Measurements from ENCODE around the gene MEGF6. TPM values are rescaled to one million over a fixed set of nuclear protein-coding genes. Genes with fewer than 3 reads are reported as not detected.

Gene MEGF6
- total and polyA plus RNA-seq, 9 of the 15 experiments (the other 6 are each of a cell fraction or from before 2014, with no cell fraction given), result 0.03 to 1.7 (median 0.24) TPM; not detected in 3

DNA sequence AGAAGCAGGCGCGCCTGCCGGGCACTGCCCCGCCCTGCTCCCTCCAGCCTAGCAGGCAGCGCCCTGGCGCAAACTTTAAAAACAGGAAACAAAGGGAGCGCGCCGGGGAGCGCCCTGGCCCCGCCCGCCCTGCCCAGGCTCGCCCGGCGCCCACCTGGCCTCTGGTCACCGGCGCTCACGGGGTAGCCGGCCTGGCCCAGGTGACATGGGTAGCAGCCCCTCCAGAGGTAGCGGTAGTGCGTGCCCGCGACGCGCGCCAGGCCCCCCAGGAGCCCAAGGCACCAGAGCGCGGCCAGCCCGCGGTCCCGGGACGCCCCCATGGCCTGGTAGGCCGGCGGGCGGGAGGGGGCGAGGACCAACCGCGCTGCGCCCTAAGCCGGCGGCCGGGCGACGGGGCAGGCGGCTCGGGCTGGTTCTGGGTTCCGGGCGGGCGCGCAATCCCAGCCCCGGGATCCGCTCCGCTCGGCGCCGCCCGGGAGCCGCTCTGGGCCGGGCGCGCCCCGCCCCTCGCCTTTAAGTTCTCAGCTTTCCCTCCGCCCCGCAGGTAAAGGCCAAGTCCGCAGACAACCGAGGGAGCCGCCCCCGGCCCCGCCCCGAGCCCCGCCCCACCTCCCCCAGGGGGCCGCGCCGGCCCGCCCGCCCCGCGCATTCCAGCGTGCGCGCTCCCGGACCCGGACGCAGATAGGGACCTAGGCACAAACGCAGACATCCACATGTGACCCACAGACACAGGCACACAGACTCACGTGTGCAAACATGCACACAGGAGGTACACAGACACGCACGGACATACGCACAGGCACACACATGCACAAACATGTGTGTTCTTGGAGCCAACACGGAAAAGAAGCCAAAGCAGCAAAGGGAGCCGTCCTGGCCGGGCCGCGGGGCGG lies 80.1 kb downstream of the MEGF6 start:
- peak overlapping the region; percentile 24 for H3K4me3 ChIP-seq
- intact Hi-C loops (cut with micrococcal nuclease) (no loop called here), in situ Hi-C loops (cut with MboI) (no loop called here)
- FAIRE-seq (peak; percentile 67), DNase-seq (ENCODE audit: extremely low read depth in 1 of 4, low spot score in 3 of 4) (peak; percentile 89 to 100 (median 98)), ATAC-seq (peak; percentile 91)
- no peaks in the 10 kb centered on the region for H3K79me2 ChIP-seq (ENCODE audit: control insufficient read depth, insufficient read depth, low read length)
- H3K27me3 ChIP-seq (ENCODE audit: control insufficient read depth in 2 of 2, insufficient read depth in 2 of 2, low read length in 2 of 2), result peaks cover 24 to 77% of the 10 kb centered on the region in 2 experiments; a peak in 4 of 5 replicates
- ChIA-PET POLR2A (interaction anchor here (0.5 to 0.6 kb wide), 2 partner anchors 57 to 710 kb away, joined by 3 read pairs; no protein-coding TSS in a partner anchor), CTCF (ENCODE audit: low intra/inter-chr PET ratio) (no interaction called here)
- H2AFZ ChIP-seq (ENCODE audit: low read depth, low read length), result peak overlapping the region; percentile 69; the same call in 1 of the 2 replicates
- H3K9me1 ChIP-seq (ENCODE audit: control insufficient read depth, insufficient read depth, low read length), result no peaks in the 10 kb centered on the region
- H3K36me3 ChIP-seq (ENCODE audit: control insufficient read depth, insufficient read depth, low read length), result no peaks in the 10 kb centered on the region
- H3K4me2 ChIP-seq (ENCODE audit: insufficient read depth, low read length), result peak overlapping the region; percentile 68
- BruUV-seq (replicated peaks), result no TSS peak
- peaks cover 0 to 51% of the 10 kb centered on the region in 2 experiments; a peak in 3 of 5 replicates for H3K4me1 ChIP-seq (replicated peaks in 1 of 2; ENCODE audit: control insufficient read depth in 2 of 2, insufficient read depth in 2 of 2, low read length in 2 of 2)
- peaks cover 59% of the 10 kb centered on the region for H4K20me1 ChIP-seq (replicated peaks; ENCODE audit: control insufficient read depth, insufficient read depth, low read length)
- no peaks in the 10 kb centered on the region for H3K9me3 ChIP-seq (replicated peaks; ENCODE audit: control insufficient read depth, insufficient read depth, low read depth, low read length)
- peak overlapping the region in 1 of 2 experiments; percentile 26; a peak in 1 of 4 replicates for H3K9ac ChIP-seq (ENCODE audit: insufficient read depth in 1 of 2, low read depth in 2 of 2, low read length in 2 of 2)
- 2% methylated on average over 69 of the region's 96 CpGs for WGBS (ENCODE audit: insufficient coverage, low coverage, missing lambda C conversion rate)
- H3K27ac ChIP-seq (ENCODE audit: extremely low read depth, low read depth, low read length), result no peak overlapping the region
- no peak for TF ChIP-seq KDM5B (IDR thresholded peaks at IDR 0.05; ENCODE audit: insufficient replicate concordance, low read depth, low read length)
- TF ChIP-seq NRF1 (conservative IDR thresholded peaks at IDR 0.05 in 1 of 2, IDR thresholded peaks at IDR 0.05 in 1 of 2), result peak in 1 of 2 experiments; percentile 15; a peak in 1 of 4 replicates
- peak; percentile 69 to 98; a peak in 3 of 4 replicates for TF ChIP-seq TEAD1 (CRISPR knock-in tag; IDR thresholded peaks at IDR 0.05)
- no peak for TF ChIP-seq HDAC8 (tag; IDR thresholded peaks at IDR 0.05)
- TF ChIP-seq, protein P1, sequence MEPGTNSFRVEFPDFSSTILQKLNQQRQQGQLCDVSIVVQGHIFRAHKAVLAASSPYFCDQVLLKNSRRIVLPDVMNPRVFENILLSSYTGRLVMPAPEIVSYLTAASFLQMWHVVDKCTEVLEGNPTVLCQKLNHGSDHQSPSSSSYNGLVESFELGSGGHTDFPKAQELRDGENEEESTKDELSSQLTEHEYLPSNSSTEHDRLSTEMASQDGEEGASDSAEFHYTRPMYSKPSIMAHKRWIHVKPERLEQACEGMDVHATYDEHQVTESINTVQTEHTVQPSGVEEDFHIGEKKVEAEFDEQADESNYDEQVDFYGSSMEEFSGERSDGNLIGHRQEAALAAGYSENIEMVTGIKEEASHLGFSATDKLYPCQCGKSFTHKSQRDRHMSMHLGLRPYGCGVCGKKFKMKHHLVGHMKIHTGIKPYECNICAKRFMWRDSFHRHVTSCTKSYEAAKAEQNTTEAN (CRISPR knock-in tag; IDR thresholded peaks at IDR 0.05), result no peak
- no peak for TF ChIP-seq CHD4 (IDR thresholded peaks at IDR 0.05; ENCODE audit: insufficient read depth, insufficient replicate concordance, low read depth, low read length, poor library complexity, severe bottlenecking)
- TF ChIP-seq, protein P2, sequence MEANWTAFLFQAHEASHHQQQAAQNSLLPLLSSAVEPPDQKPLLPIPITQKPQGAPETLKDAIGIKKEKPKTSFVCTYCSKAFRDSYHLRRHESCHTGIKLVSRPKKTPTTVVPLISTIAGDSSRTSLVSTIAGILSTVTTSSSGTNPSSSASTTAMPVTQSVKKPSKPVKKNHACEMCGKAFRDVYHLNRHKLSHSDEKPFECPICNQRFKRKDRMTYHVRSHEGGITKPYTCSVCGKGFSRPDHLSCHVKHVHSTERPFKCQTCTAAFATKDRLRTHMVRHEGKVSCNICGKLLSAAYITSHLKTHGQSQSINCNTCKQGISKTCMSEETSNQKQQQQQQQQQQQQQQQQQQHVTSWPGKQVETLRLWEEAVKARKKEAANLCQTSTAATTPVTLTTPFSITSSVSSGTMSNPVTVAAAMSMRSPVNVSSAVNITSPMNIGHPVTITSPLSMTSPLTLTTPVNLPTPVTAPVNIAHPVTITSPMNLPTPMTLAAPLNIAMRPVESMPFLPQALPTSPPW (CRISPR knock-in tag; IDR thresholded peaks at IDR 0.05), result peak; percentile 88
- TF ChIP-seq, protein P3, sequence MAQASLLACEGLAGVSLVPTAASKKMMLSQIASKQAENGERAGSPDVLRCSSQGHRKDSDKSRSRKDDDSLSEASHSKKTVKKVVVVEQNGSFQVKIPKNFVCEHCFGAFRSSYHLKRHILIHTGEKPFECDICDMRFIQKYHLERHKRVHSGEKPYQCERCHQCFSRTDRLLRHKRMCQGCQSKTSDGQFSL (CRISPR knock-in tag; IDR thresholded peaks at IDR 0.05), result no peak
- TF ChIP-seq, protein P3 (tag; IDR thresholded peaks at IDR 0.05), result no peak
- TF ChIP-seq FOXA3 (CRISPR knock-in tag; conservative IDR thresholded peaks at IDR 0.05 in 1 of 2, IDR thresholded peaks at IDR 0.05 in 1 of 2), result no peak
- TF ChIP-seq FOXK2 (conservative IDR thresholded peaks at IDR 0.05 in 1 of 2, IDR thresholded peaks at IDR 0.05 in 1 of 2; ENCODE audit: low read depth in 2 of 2), result no peak
- no peak for TF ChIP-seq PRMT5 (CRISPR knock-in tag; IDR thresholded peaks at IDR 0.05)
- TF ChIP-seq HDAC1 (IDR thresholded peaks at IDR 0.05), result 0 out of 4 replicates have a peak, but pooled peaks of 1 of the 2 experiments have one; percentile 29
- TF ChIP-seq MYC (IDR thresholded peaks at IDR 0.05; ENCODE audit: low read depth, low read length), result 0 out of 2 replicates have a peak, but pooled peaks have one; percentile 15
- no peak for TF ChIP-seq MYC (CRISPR knock-in tag; IDR thresholded peaks at IDR 0.05; ENCODE audit: borderline replicate concordance, low read depth)

Measured in K562 (cell line).